GM06990 (cell line): ENCODE results near the gene PARVB.

ENCODE experiments used
- DNase-seq: peaks from one replicate; pipeline ENCODE4 v3.0.0-alpha.2; 2011; ENCODE audit not compliant: insufficient read length; ENCODE audit errors: extremely low read depth
- H3K27me3 ChIP-seq: replicated peaks from 2 replicates; pipeline ENCODE4 v1.6.0; 2011; ENCODE audit warnings: low read length; ENCODE audit not compliant: control insufficient read depth, insufficient read depth
- H3K36me3 ChIP-seq: 2 replicates; pipeline ENCODE4 v1.5.1; 2011; ENCODE audit warnings: low read length; ENCODE audit not compliant: control insufficient read depth, insufficient read depth
- H3K4me3 ChIP-seq: replicated peaks from 2 replicates; pipeline ENCODE4 v1.5.1; 2011; ENCODE audit warnings: low read depth, mild to moderate bottlenecking, control low read depth, low read length
- CTCF ChIP-seq: IDR thresholded peaks from 2 replicates; pipeline ENCODE4 v1.5.1; 2011; ENCODE audit warnings: low read length, control low read depth, mild to moderate bottlenecking, inconsistent platforms; ENCODE audit not compliant: insufficient read depth, poor library complexity, severe bottlenecking

PARVB gene

DNA sequence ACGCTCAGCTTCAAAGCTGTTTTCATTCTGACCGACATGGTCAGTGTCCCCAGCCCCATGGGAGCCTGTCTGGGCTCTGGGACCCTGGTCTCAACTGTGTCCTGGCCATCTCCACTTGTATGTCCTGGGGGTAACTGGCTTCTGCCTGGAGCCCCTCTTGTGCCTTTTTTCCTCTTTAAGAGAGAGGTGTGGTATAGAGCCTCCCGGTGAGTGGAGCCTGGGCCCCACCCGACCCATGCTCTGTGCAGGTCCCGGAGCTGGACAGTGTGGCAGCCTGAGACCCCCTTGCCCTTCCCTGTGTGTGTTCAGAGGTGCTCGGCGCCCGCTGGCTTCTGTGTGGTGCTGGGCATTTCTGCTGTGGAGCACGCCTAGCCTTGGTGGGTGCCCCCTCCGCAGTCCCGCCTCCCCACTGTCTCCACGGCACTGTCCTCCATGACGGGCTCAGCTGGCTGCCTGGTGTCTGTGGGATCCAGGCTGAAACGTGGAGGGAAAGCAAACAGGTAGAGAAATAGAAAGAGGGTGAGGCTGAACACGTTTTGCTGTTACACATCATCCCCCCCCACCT lies 74.9 kb downstream of the PARVB start:
- H3K4me3 ChIP-seq, result no peak overlapping the region
- no peak for TF ChIP-seq CTCF
- DNase-seq, result no peak
- no peaks in the 10 kb centered on the region for H3K27me3 ChIP-seq
- peaks cover 30% of the 10 kb centered on the region for H3K36me3 ChIP-seq

DNA sequence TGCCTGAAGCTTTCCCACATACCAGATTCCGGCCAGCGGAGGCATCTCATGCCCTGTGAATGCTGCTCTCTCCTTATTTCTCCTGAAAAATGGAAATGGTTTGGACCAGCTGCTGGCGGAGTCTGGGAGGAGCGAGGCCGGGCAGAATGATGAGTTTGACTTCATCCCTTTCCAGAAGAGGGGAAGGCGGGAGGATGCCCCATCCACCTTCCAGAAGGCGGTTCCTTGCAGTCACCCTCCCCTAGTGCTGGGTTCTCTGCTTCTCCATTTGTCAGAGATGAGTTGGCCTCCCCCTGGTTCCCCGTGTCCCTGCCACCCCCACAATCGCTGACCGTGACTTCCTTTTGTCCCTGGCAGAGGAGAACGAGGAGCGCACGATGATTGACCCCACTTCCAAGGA lies 75.6 kb downstream of the PARVB start:
- H3K27me3 ChIP-seq, result no peaks in the 10 kb centered on the region
- no peak for TF ChIP-seq CTCF
- peaks cover 33% of the 10 kb centered on the region for H3K36me3 ChIP-seq
- H3K4me3 ChIP-seq, result no peak overlapping the region
- no peak for DNase-seq

GRCh38 chr22:44100411-44100810 lies 76.3 kb downstream of the PARVB start:
- DNase-seq, result no peak
- no peak for TF ChIP-seq CTCF
- peaks cover 31% of the 10 kb centered on the region for H3K36me3 ChIP-seq
- H3K27me3 ChIP-seq, result no peaks in the 10 kb centered on the region
- no peak overlapping the region for H3K4me3 ChIP-seq

DNA sequence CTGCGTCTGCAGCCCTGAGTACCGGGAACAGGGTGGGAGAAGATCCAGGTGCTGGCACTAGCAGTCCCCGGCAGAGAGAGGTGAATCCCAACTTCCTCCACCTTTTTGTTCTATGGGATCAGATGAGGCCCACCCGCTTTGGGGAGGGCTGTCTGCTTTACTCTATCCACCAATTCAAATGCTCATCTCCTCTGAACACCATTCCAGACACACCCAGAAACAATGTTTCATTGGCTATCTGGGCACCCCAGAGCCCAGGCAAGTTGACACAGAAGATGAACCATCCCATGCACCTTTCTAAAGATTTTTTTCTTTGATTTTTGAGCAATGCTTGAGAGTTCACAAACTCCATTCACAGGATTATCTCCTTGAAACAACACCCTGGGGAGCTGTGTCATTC lies 78.0 kb downstream of the PARVB start:
- H3K36me3 ChIP-seq, result peaks cover 23% of the 10 kb centered on the region
- no peak for DNase-seq
- H3K27me3 ChIP-seq, result no peaks in the 10 kb centered on the region
- no peak for TF ChIP-seq CTCF
- H3K4me3 ChIP-seq, result no peak overlapping the region

- peaks cover 20% of the 10 kb centered on the region for H3K36me3 ChIP-seq
- no peak overlapping the region for H3K4me3 ChIP-seq
- DNase-seq, result no peak
- no peaks in the 10 kb centered on the region for H3K27me3 ChIP-seq
- TF ChIP-seq CTCF, result no peak
Observed at GRCh38 chr22:44102856-44103255, 78.8 kb downstream of the PARVB start.
